Measurements from ENCODE around the gene DDX49.

DNA sequence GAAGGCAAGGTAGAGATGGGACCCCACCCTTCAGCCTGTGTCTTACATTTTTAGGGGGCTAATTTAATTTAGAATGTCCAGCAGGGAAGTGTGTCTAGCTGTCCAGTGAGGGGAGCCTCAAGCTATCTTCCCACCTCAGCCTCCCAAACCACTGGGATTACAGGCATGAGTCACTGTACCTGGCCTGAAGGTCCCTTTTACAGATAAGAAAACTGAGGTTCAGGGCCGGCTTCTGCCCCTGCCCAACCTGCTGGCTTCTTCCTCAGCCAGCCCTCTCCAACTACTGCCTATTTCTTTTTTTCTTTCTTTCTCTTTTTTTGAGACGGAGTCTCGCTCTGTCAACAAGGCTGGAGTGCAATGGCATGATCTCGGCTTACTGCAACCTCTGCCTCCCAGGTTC lies 40.9 kb downstream of the DDX49 start:
- TF ChIP-seq, protein P1, sequence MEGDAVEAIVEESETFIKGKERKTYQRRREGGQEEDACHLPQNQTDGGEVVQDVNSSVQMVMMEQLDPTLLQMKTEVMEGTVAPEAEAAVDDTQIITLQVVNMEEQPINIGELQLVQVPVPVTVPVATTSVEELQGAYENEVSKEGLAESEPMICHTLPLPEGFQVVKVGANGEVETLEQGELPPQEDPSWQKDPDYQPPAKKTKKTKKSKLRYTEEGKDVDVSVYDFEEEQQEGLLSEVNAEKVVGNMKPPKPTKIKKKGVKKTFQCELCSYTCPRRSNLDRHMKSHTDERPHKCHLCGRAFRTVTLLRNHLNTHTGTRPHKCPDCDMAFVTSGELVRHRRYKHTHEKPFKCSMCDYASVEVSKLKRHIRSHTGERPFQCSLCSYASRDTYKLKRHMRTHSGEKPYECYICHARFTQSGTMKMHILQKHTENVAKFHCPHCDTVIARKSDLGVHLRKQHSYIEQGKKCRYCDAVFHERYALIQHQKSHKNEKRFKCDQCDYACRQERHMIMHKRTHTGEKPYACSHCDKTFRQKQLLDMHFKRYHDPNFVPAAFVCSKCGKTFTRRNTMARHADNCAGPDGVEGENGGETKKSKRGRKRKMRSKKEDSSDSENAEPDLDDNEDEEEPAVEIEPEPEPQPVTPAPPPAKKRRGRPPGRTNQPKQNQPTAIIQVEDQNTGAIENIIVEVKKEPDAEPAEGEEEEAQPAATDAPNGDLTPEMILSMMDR (conservative IDR thresholded peaks at IDR 0.05; ENCODE audit: low read depth, low read length) = no peak
- TF ChIP-seq EZH2 (IDR thresholded peaks at IDR 0.05; ENCODE audit: borderline replicate concordance, low read depth, low read length, poor library complexity, severe bottlenecking) = no peak
